Activated CD4-positive, CD25-positive, alpha-beta regulatory T cell treated with anti-CD3 and anti-CD28 coated beads, Interleukin-2, amount 50 U/mL, for 24 hours (primary cell): Measurements from ENCODE around the gene SEMA5A.

Experiments used
- ATAC-seq, 2 donors: fragments of 150-1000 bp; cut with Tn5 transposase; one replicate each; pipeline ENCODE4 v1.10.0; 2021; ENCODE audit warnings: mild to moderate bottlenecking in 1 of 2, moderate library complexity in 1 of 2

SEMA5A gene

GRCh38 chr5:9091896-9092662 is 453.8 kb downstream of the SEMA5A start:
- no peak for ATAC-seq

- no peak for ATAC-seq
Measured at GRCh38 chr5:9090381-9091026, 455.4 kb downstream of the SEMA5A start.

GRCh38 chr5:9089893-9090292 is 456.0 kb downstream of the SEMA5A start:
- no peak for ATAC-seq

GRCh38 chr5:9082996-9083395 is 462.9 kb downstream of the SEMA5A start:
- no peak for ATAC-seq

- ATAC-seq = no peak
Measured at GRCh38 chr5:9072701-9073100, 473.2 kb downstream of the SEMA5A start.

GRCh38 chr5:9071524-9071923 is 474.4 kb downstream of the SEMA5A start:
- no peak for ATAC-seq

GRCh38 chr5:9071074-9071473 is 474.8 kb downstream of the SEMA5A start:
- no peak for ATAC-seq

- no peak for ATAC-seq
Measured at GRCh38 chr5:9069650-9070049, 476.2 kb downstream of the SEMA5A start.

GRCh38 chr5:9067154-9067553 is 478.7 kb downstream of the SEMA5A start:
- ATAC-seq = no peak

GRCh38 chr5:9066349-9066748 is 479.5 kb downstream of the SEMA5A start:
- ATAC-seq = no peak

GRCh38 chr5:9063615-9064245 is 482.1 kb downstream of the SEMA5A start:
- no peak for ATAC-seq

- ATAC-seq = no peak
Measured at GRCh38 chr5:9062873-9063272, 483.0 kb downstream of the SEMA5A start.

GRCh38 chr5:9059920-9060691 is 485.8 kb downstream of the SEMA5A start:
- no peak for ATAC-seq

GRCh38 chr5:9058666-9059065 is 487.2 kb downstream of the SEMA5A start:
- no peak for ATAC-seq

GRCh38 chr5:9058161-9058560 is 487.7 kb downstream of the SEMA5A start:
- ATAC-seq = no peak

GRCh38 chr5:9057406-9058000 is 488.4 kb downstream of the SEMA5A start:
- ATAC-seq = no peak

- no peak for ATAC-seq
Measured at GRCh38 chr5:9056046-9056445, 489.8 kb downstream of the SEMA5A start.

GRCh38 chr5:9054821-9055589 is 490.9 kb downstream of the SEMA5A start:
- no peak for ATAC-seq

GRCh38 chr5:9054322-9054721 is 491.6 kb downstream of the SEMA5A start:
- ATAC-seq = no peak

GRCh38 chr5:9052421-9052820 is 493.5 kb downstream of the SEMA5A start:
- ATAC-seq = no peak

GRCh38 chr5:9051779-9052178 is 494.1 kb downstream of the SEMA5A start:
- ATAC-seq = no peak

- ATAC-seq = no peak
Measured at GRCh38 chr5:9047932-9048331, 497.9 kb downstream of the SEMA5A start.
